HUES64 (cell line): ENCODE data around the gene ZNF879.

Experiments used
- H3K27ac ChIP-seq: 2 replicates; pipeline ENCODE4 v1.7.0; 2013; ENCODE audit warnings: low read depth, low read length, inconsistent platforms
- H3K27me3 ChIP-seq: 2 replicates; pipeline ENCODE4 v1.6.1; 2013; ENCODE audit warnings: mild to moderate bottlenecking, low read length; ENCODE audit not compliant: insufficient read depth
- H3K36me3 ChIP-seq: 2 replicates; pipeline ENCODE4 v1.6.1; 2013; ENCODE audit warnings: mild to moderate bottlenecking, low read length; ENCODE audit not compliant: insufficient read depth
- H3K4me1 ChIP-seq: 2 replicates; pipeline ENCODE4 v1.6.1; 2013; ENCODE audit warnings: mild to moderate bottlenecking, low read length, moderate library complexity; ENCODE audit not compliant: insufficient read depth
- H3K4me3 ChIP-seq: 2 replicates; pipeline ENCODE4 v1.5.1; 2013; ENCODE audit warnings: mild to moderate bottlenecking, low read length, moderate library complexity
- H3K9ac ChIP-seq: 2 replicates; pipeline ENCODE4 v1.6.1; 2013; ENCODE audit warnings: mild to moderate bottlenecking, low read depth, low read length
- H3K9me3 ChIP-seq: 2 replicates; pipeline ENCODE4 v1.6.1; 2013; ENCODE audit warnings: low read depth, low read length; ENCODE audit not compliant: insufficient read depth
- WGBS: fragments of 150-250, 120-280 bp; methylation state at CpG from one replicate; pipeline ENCODE4 v1.1.7; 2013; ENCODE audit warnings: missing lambda C conversion rate; 5-methylcytosine and 5-hydroxymethylcytosine counted together

The ZNF879 gene

DNA sequence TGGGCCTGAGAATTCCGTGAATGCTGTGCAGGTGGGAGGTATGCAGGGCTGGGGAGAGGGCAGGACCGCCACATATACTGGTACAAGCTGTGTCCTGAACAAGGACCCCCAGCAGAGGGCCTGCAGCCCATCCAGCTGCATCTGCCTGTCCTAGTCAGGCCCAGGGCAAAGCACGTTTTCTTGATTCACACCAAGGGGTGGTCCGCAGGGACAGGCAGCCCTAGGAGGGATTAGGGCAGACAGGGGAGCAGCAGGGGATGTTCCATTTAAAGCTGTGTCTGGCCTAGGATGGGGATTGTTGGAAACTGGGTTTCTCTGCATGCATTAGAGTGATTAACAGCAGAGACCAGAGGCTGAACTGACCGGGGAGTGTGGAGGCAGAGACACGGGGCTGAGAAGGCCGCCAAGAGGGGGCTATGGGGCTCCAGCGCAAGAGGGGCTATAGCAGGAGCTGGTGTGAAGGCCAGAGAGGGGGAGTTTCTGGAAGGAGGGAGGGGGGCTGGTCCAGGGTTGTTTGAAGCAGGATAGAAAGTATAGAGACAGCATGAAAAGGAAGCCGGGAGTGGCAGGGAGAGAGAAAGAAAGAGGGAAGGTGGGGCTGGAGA is 31.2 kb upstream of the ZNF879 start:
- H3K27ac ChIP-seq = no peak overlapping the region
- 71% methylated on average over 9 of the region's 9 CpGs for WGBS
- H3K4me3 ChIP-seq = no peak overlapping the region
- H3K27me3 ChIP-seq = peaks cover 48% of the 10 kb centered on the region
- peaks cover 29% of the 10 kb centered on the region for H3K9me3 ChIP-seq
- no peaks in the 10 kb centered on the region for H3K36me3 ChIP-seq
- no peak overlapping the region for H3K9ac ChIP-seq
- 0 out of 2 replicates have a peak, but pooled peaks cover 5% of the 10 kb centered on the region for H3K4me1 ChIP-seq

DNA sequence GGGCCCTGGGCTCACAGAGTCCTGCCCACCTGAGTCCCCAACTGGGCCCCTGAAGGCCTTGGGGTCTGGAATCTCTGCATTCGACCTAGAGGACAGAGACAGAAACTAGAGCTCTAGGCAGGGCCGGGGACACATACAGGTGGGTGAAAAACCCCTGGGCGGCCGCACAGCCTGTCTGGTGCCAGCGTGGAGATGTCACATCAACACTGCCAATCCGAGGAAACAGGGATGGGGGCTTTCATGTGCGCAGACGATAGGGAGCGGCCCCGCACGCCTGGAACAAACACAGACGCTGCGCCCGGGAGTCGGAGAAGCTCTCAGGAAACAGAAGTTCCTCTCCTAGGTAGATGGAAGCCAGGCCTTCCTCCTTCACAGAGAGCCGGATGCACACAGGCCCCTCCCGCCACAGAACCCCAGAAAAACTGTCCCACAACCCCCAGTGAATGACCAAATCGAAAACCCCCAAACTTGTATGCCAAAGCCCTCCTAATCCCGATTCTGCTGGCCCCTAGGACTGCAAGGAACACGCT is 30.3 kb upstream of the ZNF879 start:
- H3K4me3 ChIP-seq = no peak overlapping the region
- peaks cover 27% of the 10 kb centered on the region for H3K9me3 ChIP-seq
- no peak overlapping the region for H3K27ac ChIP-seq
- no peaks in the 10 kb centered on the region for H3K36me3 ChIP-seq
- 0 out of 2 replicates have a peak, but pooled peaks cover 5% of the 10 kb centered on the region for H3K4me1 ChIP-seq
- WGBS = 87% methylated on average over 20 of the region's 20 CpGs
- peaks cover 50% of the 10 kb centered on the region for H3K27me3 ChIP-seq
- H3K9ac ChIP-seq = no peak overlapping the region

DNA sequence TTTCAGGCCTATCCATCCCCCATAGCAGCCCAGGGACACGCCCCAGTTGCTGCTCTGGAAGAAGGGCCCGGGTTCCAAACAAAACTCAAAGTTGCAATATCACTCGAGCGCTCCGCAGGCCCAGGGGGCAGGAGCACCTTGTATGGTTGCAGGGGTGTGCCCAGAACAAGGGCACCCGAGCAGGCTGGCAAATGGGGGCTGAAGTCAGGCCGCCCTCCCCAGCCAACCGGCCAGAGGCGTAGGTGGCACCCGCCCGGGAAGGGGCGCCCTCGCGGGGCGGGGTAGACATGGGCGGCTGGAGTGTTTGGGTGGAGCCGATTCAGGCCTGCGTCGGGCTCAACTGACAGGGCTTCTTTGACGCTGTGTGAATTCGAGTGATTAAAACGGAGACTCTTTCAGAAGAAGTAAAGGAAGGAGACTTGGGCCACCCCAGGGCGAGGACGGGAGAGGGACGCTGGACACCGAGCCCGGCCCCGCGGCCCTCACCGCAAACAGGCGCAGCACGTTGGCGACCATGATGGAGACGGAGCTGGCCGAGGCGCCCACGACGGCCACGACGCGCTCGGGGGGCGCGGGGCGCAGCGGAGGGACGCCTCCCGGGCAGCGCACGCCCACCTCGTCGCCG is 29.5 kb upstream of the ZNF879 start:
- H3K4me3 ChIP-seq = peak overlapping the region; percentile 46
- H3K36me3 ChIP-seq = no peaks in the 10 kb centered on the region
- H3K27me3 ChIP-seq = peaks cover 50% of the 10 kb centered on the region
- 0 out of 2 replicates have a peak, but pooled peaks cover 5% of the 10 kb centered on the region for H3K4me1 ChIP-seq
- WGBS = 79% methylated on average over 53 of the region's 53 CpGs
- H3K9ac ChIP-seq = no peak overlapping the region; the same call in 1 of the 2 replicates
- peaks cover 24% of the 10 kb centered on the region for H3K9me3 ChIP-seq
- no peak overlapping the region for H3K27ac ChIP-seq

DNA sequence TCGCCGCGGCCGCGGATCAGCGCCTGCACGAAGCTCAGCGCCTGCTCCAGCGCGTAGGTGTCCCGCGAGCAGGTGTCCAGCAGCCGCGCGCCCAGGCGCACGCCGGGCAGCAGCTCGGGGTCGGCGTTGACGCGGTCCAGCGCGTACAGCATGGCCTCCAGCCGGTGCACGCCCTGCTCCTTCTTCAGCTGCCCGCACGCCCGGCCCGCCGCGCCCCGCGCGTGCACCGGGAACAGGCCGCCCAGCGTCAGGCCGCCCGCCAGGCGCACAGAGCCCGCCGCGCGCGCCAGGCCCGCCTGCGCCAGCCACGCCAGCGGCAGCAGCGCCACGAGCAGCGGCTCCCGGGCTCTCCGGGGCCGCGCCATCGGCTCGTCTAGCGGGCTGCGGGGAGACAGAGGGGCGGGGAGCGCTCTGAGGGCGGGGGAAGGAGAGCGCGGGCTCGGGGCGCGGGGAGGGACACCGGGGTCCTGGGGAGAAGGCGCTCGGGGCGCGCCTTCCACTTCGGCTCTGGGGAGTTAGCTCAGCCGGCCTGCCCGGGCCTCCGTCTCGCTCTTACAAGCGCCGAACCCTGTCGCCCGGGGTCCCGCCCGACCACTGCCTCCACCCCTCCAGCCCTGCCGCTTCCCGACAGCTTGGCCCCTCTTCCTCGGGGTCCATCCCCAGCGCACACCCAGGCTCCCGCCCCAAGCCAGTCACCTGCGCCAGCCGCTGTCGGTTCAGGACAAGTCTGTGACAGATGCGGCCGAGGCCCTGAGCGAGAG is 28.8 kb upstream of the ZNF879 start, which contains the start of gene GRM6:
TSS of gene GRM6 (minus strand) at position 741 of the 761 bp plus-strand sequence. CDS start at position 365, 376 bp downstream.
- H3K27me3 ChIP-seq = peaks cover 50% of the 10 kb centered on the region
- H3K27ac ChIP-seq = no peak within 1 kb of the TSS
- H3K9me3 ChIP-seq = peaks cover 19% of the 10 kb centered on the region; the same call in 1 of the 2 replicates
- H3K36me3 ChIP-seq = no peaks in the 10 kb centered on the region
- 0 out of 2 replicates have a peak, but pooled peaks cover 5% of the 10 kb centered on the region for H3K4me1 ChIP-seq
- H3K9ac ChIP-seq = no peak within 1 kb of the TSS; the same call in 1 of the 2 replicates
- peak within 1 kb of the TSS; percentile 46 for H3K4me3 ChIP-seq
- WGBS = 59% methylated on average over 97 of the region's 97 CpGs

DNA sequence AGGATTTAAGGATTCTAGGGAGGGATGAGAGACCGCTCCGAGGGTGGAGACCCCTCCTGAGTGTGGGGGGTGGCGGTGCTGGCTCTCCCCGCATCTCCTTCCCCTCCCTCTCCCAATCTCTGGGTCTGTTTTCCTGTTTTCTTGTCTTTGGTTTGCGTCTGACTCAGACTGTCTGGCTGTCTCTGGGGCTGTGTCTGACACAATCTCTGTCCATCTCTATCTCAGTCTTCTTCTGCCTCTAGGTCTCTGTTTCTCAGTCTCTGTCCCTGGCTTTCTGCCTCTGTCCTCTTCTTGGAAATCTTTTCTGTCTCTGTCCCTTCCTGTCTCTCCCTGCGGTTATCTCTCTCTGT is 28.3 kb upstream of the ZNF879 start:
- H3K27me3 ChIP-seq = peaks cover 50% of the 10 kb centered on the region
- 56% methylated on average over 6 of the region's 6 CpGs for WGBS
- H3K4me1 ChIP-seq = 0 out of 2 replicates have a peak, but pooled peaks cover 5% of the 10 kb centered on the region
- H3K27ac ChIP-seq = no peak overlapping the region
- H3K36me3 ChIP-seq = no peaks in the 10 kb centered on the region
- H3K4me3 ChIP-seq = peak overlapping the region; percentile 46
- H3K9ac ChIP-seq = no peak overlapping the region
- H3K9me3 ChIP-seq = peaks cover 17% of the 10 kb centered on the region; the same call in 1 of the 2 replicates

DNA sequence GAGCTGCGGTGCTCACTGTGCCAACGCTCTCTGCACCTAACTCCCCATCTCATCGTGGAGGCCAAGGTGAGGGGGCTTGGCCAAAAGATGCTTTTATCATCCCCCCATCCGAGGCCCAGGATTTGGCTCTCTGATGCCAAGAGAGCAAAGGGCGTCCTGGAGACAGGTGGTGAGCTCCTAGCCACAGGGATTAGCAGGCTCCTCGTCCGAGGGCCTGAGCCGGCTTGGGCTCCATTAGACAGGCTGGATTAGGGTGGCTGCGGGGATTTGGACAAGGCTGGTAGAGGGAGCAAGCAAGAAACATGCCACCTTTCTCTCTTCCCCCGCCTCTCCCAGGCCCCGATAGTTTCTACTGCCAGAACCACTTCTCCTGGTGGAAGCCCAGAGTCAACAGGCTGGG is 27.4 kb upstream of the ZNF879 start:
- no peak overlapping the region for H3K27ac ChIP-seq
- no peak overlapping the region for H3K9ac ChIP-seq
- H3K4me1 ChIP-seq = 0 out of 2 replicates have a peak, but pooled peaks cover 5% of the 10 kb centered on the region
- 87% methylated on average over 11 of the region's 11 CpGs for WGBS
- H3K4me3 ChIP-seq = no peak overlapping the region
- peaks cover 19% of the 10 kb centered on the region for H3K9me3 ChIP-seq
- no peaks in the 10 kb centered on the region for H3K36me3 ChIP-seq
- peaks cover 50% of the 10 kb centered on the region for H3K27me3 ChIP-seq

DNA sequence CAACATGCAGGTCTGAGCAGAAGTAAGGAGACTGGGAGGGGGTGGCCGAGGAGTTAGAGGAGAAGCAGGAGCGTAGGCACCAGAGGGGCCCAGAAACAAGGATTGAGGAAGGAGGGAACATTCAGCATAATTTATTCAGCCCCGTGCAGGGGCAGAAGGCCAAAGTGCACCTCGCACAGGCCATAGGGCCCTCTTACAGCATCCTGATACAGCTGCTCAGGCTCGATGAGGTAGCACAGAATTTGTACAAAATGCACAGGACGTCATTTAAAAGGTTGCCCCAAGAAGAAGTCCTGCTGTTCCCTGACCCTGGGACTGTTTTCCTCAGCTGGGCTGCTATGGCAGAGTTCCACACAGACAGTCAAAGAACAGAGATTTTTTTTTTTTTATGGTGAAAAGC is 26.4 kb upstream of the ZNF879 start:
- 81% methylated on average over 6 of the region's 6 CpGs for WGBS
- Histone ChIP-seq H3K27ac (no peak overlapping the region), H3K4me3 (no peak overlapping the region), H3K9ac (no peak overlapping the region), H3K9me3 (peaks cover 23% of the 10 kb centered on the region), H3K4me1 (0 out of 2 replicates have a peak, but pooled peaks cover 5% of the 10 kb centered on the region), H3K27me3 (peaks cover 50% of the 10 kb centered on the region), H3K36me3 (no peaks in the 10 kb centered on the region)

DNA sequence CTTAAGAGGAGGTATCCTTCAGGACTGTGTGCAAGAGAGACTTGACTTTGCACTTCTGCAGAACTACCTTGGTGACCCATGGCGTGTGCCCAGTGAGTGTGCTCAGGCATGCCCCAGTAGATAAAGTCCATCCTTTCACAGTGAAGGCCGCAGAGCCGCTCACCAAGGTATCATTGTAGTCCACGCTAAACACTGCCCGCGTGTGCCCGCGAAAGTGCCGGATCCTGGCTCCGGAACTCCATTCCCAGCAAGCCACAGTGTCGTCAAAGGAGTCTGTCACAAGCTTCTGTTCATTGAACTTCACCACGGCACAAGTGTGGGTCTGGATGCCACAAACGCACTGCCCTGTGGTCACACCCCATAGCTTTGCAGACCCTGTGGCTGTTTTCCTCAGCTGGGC is 25.2 kb upstream of the ZNF879 start:
- Histone ChIP-seq H3K27me3 (peaks cover 40% of the 10 kb centered on the region), H3K4me3 (no peak overlapping the region), H3K9me3 (peaks cover 34% of the 10 kb centered on the region), H3K27ac (no peak overlapping the region), H3K36me3 (no peaks in the 10 kb centered on the region), H3K4me1 (0 out of 2 replicates have a peak, but pooled peaks cover 5% of the 10 kb centered on the region), H3K9ac (no peak overlapping the region)
- WGBS = 91% methylated on average over 13 of the region's 13 CpGs

DNA sequence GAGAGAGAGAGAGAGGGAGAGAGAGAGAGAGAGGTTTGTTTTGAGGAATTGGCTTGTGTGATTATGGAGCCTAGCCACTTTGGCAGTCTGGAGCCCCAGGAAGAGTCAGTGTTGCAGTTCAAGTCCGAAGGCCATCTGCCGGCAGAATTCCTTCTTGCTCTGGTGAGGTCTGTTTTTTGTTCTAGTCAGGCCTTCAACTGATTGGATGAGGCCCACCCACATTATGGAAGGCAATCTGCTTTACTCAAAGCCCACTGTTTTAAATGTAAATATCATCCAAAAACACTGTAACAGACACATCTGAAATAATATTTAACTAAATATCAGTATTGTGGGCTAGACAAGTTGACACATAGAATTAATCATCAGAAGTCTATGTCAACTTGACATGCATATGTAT is 17.0 kb upstream of the ZNF879 start:
- 89% methylated on average over 2 of the region's 2 CpGs for WGBS

DNA sequence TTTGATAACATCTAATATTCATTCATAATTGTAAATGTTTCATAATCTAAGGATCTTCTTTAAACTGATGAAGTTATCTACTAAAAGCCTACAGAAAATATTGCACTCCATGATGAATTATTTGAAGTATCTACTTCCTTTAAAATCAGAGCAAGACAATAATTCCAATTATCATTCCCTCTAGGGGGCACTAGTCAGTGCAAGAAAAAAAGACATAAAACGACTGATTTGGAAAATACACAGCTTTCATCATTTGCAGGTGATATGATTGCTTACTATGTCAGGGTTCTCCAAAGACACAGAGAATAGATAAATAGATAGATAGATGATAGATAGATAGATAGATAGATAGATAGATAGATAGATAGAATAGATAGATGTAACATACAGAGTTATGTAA is 14.9 kb upstream of the ZNF879 start:
- no peaks in the 10 kb centered on the region for H3K27me3 ChIP-seq
- peaks cover 87% of the 10 kb centered on the region for H3K9me3 ChIP-seq
- no peaks in the 10 kb centered on the region for H3K4me1 ChIP-seq
- no peak overlapping the region for H3K4me3 ChIP-seq
- H3K36me3 ChIP-seq = no peaks in the 10 kb centered on the region
- no peak overlapping the region for H3K9ac ChIP-seq
- 33% methylated on average over 1 of the region's 1 CpG for WGBS
- H3K27ac ChIP-seq = no peak overlapping the region

More for the DNA sequence above, 17.0 kb upstream of the ZNF879 start:
- H3K36me3 ChIP-seq = no peaks in the 10 kb centered on the region
- H3K27ac ChIP-seq = no peak overlapping the region
- no peaks in the 10 kb centered on the region for H3K4me1 ChIP-seq
- H3K9ac ChIP-seq = no peak overlapping the region
- peaks cover 88% of the 10 kb centered on the region for H3K9me3 ChIP-seq
- H3K27me3 ChIP-seq = no peaks in the 10 kb centered on the region
- H3K4me3 ChIP-seq = no peak overlapping the region
